ENCODE data around the gene SLC26A9. TPM values are rescaled to one million over a fixed set of nuclear protein-coding genes. Genes with fewer than 3 reads are reported as not detected.

Gene SLC26A9
- total and polyA plus RNA-seq, 9 of the 15 experiments (the other 6 are each of a cell fraction or from before 2014, with no cell fraction given), result 0.03 TPM; not detected in 8

Other genes starting within 250 kb of the SLC26A9 start
Only the 7 nearest of the 8 such genes appear.
- 6.9 and 7.7 TPM in 2 replicates for gene RAB29, start 168.0 kb downstream of the SLC26A9 start, total RNA-seq (2014; rRNA removed)
- gene RAB29, start 168.0 kb downstream of the SLC26A9 start, total RNA-seq (2014; rRNA removed; fragmentation: Illumina TruSeq; extraction: Trizol), result 8.5 and 10.2 TPM in 2 replicates
- 9.9 and 11.5 TPM in 2 replicates for gene RAB29, start 168.0 kb downstream of the SLC26A9 start, total RNA-seq (2015; rRNA removed; fragmentation: Illumina TruSeq; extraction: Trizol)
- gene RAB29, start 168.0 kb downstream of the SLC26A9 start, total RNA-seq (2021), result 7.8 and 8.0 TPM in 2 replicates
- gene RAB29, start 168.0 kb downstream of the SLC26A9 start, polyA plus RNA-seq (2011; rRNA removed), result 9.9 and 17.6 TPM in 2 replicates
- gene RAB29, start 168.0 kb downstream of the SLC26A9 start, polyA plus RNA-seq (2014; fragmentation: Illumina TruSeq; extraction: Trizol), result 11.1 and 13.9 TPM in 2 replicates
- gene RAB29, start 168.0 kb downstream of the SLC26A9 start, polyA plus RNA-seq (2014; fragmentation: Nextera tagmentation; extraction: Ambion mirVana), result 1 to 10 TPM; 6.3 to 7.5 TPM
- gene RAB29, start 168.0 kb downstream of the SLC26A9 start, polyA plus RNA-seq (2014; rRNA removed), result 7.2 and 10.8 TPM in 2 replicates
- 6.8 and 7.7 TPM in 2 replicates for gene SLC41A1, start 130.3 kb downstream of the SLC26A9 start, total RNA-seq (2014; rRNA removed)
- 13.4 and 13.5 TPM in 2 replicates for gene SLC41A1, start 130.3 kb downstream of the SLC26A9 start, total RNA-seq (2014; rRNA removed; fragmentation: Illumina TruSeq; extraction: Trizol)
- 8.0 and 8.4 TPM in 2 replicates for gene SLC41A1, start 130.3 kb downstream of the SLC26A9 start, total RNA-seq (2015; rRNA removed; fragmentation: Illumina TruSeq; extraction: Trizol)
- 17.2 and 20.5 TPM in 2 replicates for gene SLC41A1, start 130.3 kb downstream of the SLC26A9 start, total RNA-seq (2021)
- gene SLC41A1, start 130.3 kb downstream of the SLC26A9 start, polyA plus RNA-seq (2011; rRNA removed), result 23.2 and 29.3 TPM in 2 replicates
- 21.0 and 26.8 TPM in 2 replicates for gene SLC41A1, start 130.3 kb downstream of the SLC26A9 start, polyA plus RNA-seq (2014; fragmentation: Illumina TruSeq; extraction: Trizol)
- 1 to 10 TPM; 4.1 to 5.5 TPM for gene SLC41A1, start 130.3 kb downstream of the SLC26A9 start, polyA plus RNA-seq (2014; fragmentation: Nextera tagmentation; extraction: Ambion mirVana)
- gene SLC41A1, start 130.3 kb downstream of the SLC26A9 start, polyA plus RNA-seq (2014; rRNA removed), result 11.4 and 12.2 TPM in 2 replicates
- not detected in 2 replicates for gene PM20D1, start 93.3 kb downstream of the SLC26A9 start, total RNA-seq (2014; rRNA removed)
- gene PM20D1, start 93.3 kb downstream of the SLC26A9 start, total RNA-seq (2014; rRNA removed; fragmentation: Illumina TruSeq; extraction: Trizol), result not detected in 2 replicates
- not detected in 2 replicates for gene PM20D1, start 93.3 kb downstream of the SLC26A9 start, total RNA-seq (2015; rRNA removed; fragmentation: Illumina TruSeq; extraction: Trizol)
- not detected in 2 replicates for gene PM20D1, start 93.3 kb downstream of the SLC26A9 start, total RNA-seq (2021)
- gene PM20D1, start 93.3 kb downstream of the SLC26A9 start, polyA plus RNA-seq (2011; rRNA removed), result not detected in 2 replicates
- gene PM20D1, start 93.3 kb downstream of the SLC26A9 start, polyA plus RNA-seq (2014; fragmentation: Illumina TruSeq; extraction: Trizol), result not detected in 2 replicates
- gene PM20D1, start 93.3 kb downstream of the SLC26A9 start, polyA plus RNA-seq (2014; fragmentation: Nextera tagmentation; extraction: Ambion mirVana), result not detected
- gene PM20D1, start 93.3 kb downstream of the SLC26A9 start, polyA plus RNA-seq (2014; rRNA removed), result not detected in 2 replicates
- not detected in 2 replicates for gene RAB7B, start 59.9 kb upstream of the SLC26A9 start, total RNA-seq (2014; rRNA removed)
- 0.07 TPM in 1 of 2 replicates, not detected in the other for gene RAB7B, start 59.9 kb upstream of the SLC26A9 start, total RNA-seq (2014; rRNA removed; fragmentation: Illumina TruSeq; extraction: Trizol)
- not detected in 2 replicates for gene RAB7B, start 59.9 kb upstream of the SLC26A9 start, total RNA-seq (2015; rRNA removed; fragmentation: Illumina TruSeq; extraction: Trizol)
- gene RAB7B, start 59.9 kb upstream of the SLC26A9 start, total RNA-seq (2021), result not detected in 2 replicates
- 0.09 and 0.29 TPM in 2 replicates for gene RAB7B, start 59.9 kb upstream of the SLC26A9 start, polyA plus RNA-seq (2011; rRNA removed)
- 0.12 TPM in 1 of 2 replicates, not detected in the other for gene RAB7B, start 59.9 kb upstream of the SLC26A9 start, polyA plus RNA-seq (2014; fragmentation: Illumina TruSeq; extraction: Trizol)
- under 1 TPM; 0.03 to 0.06 TPM for gene RAB7B, start 59.9 kb upstream of the SLC26A9 start, polyA plus RNA-seq (2014; fragmentation: Nextera tagmentation; extraction: Ambion mirVana)
- gene RAB7B, start 59.9 kb upstream of the SLC26A9 start, polyA plus RNA-seq (2014; rRNA removed), result not detected in 2 replicates
- not detected in 2 replicates for gene CTSE, start 80.4 kb upstream of the SLC26A9 start, total RNA-seq (2014; rRNA removed)
- 0.06 TPM in 1 of 2 replicates, not detected in the other for gene CTSE, start 80.4 kb upstream of the SLC26A9 start, total RNA-seq (2014; rRNA removed; fragmentation: Illumina TruSeq; extraction: Trizol)
- 0.08 TPM in 1 of 2 replicates, not detected in the other for gene CTSE, start 80.4 kb upstream of the SLC26A9 start, total RNA-seq (2015; rRNA removed; fragmentation: Illumina TruSeq; extraction: Trizol)
- gene CTSE, start 80.4 kb upstream of the SLC26A9 start, total RNA-seq (2021), result 0.18 and 0.20 TPM in 2 replicates
- 0.06 TPM in 1 of 2 replicates, not detected in the other for gene CTSE, start 80.4 kb upstream of the SLC26A9 start, polyA plus RNA-seq (2011; rRNA removed)
- 0.09 TPM in 1 of 2 replicates, not detected in the other for gene CTSE, start 80.4 kb upstream of the SLC26A9 start, polyA plus RNA-seq (2014; fragmentation: Illumina TruSeq; extraction: Trizol)
- gene CTSE, start 80.4 kb upstream of the SLC26A9 start, polyA plus RNA-seq (2014; fragmentation: Nextera tagmentation; extraction: Ambion mirVana), result under 1 TPM; 0.04 to 0.13 TPM
- gene CTSE, start 80.4 kb upstream of the SLC26A9 start, polyA plus RNA-seq (2014; rRNA removed), result not detected in 2 replicates
- gene RHEX, start 109.7 kb upstream of the SLC26A9 start, total RNA-seq (2014; rRNA removed), result not detected in 2 replicates
- gene RHEX, start 109.7 kb upstream of the SLC26A9 start, total RNA-seq (2014; rRNA removed; fragmentation: Illumina TruSeq; extraction: Trizol), result not detected in 2 replicates
- gene RHEX, start 109.7 kb upstream of the SLC26A9 start, total RNA-seq (2015; rRNA removed; fragmentation: Illumina TruSeq; extraction: Trizol), result not detected in 2 replicates
- not detected in 2 replicates for gene RHEX, start 109.7 kb upstream of the SLC26A9 start, total RNA-seq (2021)
- gene RHEX, start 109.7 kb upstream of the SLC26A9 start, polyA plus RNA-seq (2011; rRNA removed), result not detected in 2 replicates
- not detected in 2 replicates for gene RHEX, start 109.7 kb upstream of the SLC26A9 start, polyA plus RNA-seq (2014; fragmentation: Illumina TruSeq; extraction: Trizol)
- not detected for gene RHEX, start 109.7 kb upstream of the SLC26A9 start, polyA plus RNA-seq (2014; fragmentation: Nextera tagmentation; extraction: Ambion mirVana)
- not detected in 2 replicates for gene RHEX, start 109.7 kb upstream of the SLC26A9 start, polyA plus RNA-seq (2014; rRNA removed)
- not detected in 2 replicates for gene AVPR1B, start 173.9 kb upstream of the SLC26A9 start, total RNA-seq (2014; rRNA removed)
- gene AVPR1B, start 173.9 kb upstream of the SLC26A9 start, total RNA-seq (2014; rRNA removed; fragmentation: Illumina TruSeq; extraction: Trizol), result not detected in 2 replicates
- not detected in 2 replicates for gene AVPR1B, start 173.9 kb upstream of the SLC26A9 start, total RNA-seq (2015; rRNA removed; fragmentation: Illumina TruSeq; extraction: Trizol)
- not detected in 2 replicates for gene AVPR1B, start 173.9 kb upstream of the SLC26A9 start, total RNA-seq (2021)
- gene AVPR1B, start 173.9 kb upstream of the SLC26A9 start, polyA plus RNA-seq (2011; rRNA removed), result not detected in 2 replicates
- not detected in 2 replicates for gene AVPR1B, start 173.9 kb upstream of the SLC26A9 start, polyA plus RNA-seq (2014; fragmentation: Illumina TruSeq; extraction: Trizol)
- not detected for gene AVPR1B, start 173.9 kb upstream of the SLC26A9 start, polyA plus RNA-seq (2014; fragmentation: Nextera tagmentation; extraction: Ambion mirVana)
- not detected in 2 replicates for gene AVPR1B, start 173.9 kb upstream of the SLC26A9 start, polyA plus RNA-seq (2014; rRNA removed)